ENCODE results near the gene CCDC18. TPM values are rescaled to one million over a fixed set of nuclear protein-coding genes. Genes with fewer than 3 reads are reported as not detected.
"Not testable (repeated sequence)": the region's sequence is repeated elsewhere in the genome, so short reads cannot be mapped to it uniquely, and the experiment has no call there.

The CCDC18 gene
- total RNA-seq, 2 experiments from 2014 or later = 5.4 to 7.0 TPM

- intact Hi-C loops (cut with DNase I, micrococcal nuclease) = no loop called here
- H3K27ac ChIP-seq (ENCODE audit: low read depth in 1 of 2, low read length in 2 of 2) = no peak overlapping the region
- ChIA-PET POLR2A (interaction anchor here (0.6 kb wide), 1 partner anchor 26 kb away, joined by 9 read pairs; no protein-coding TSS in a partner anchor), CTCF (no interaction called here)
- Mint-ChIP-seq H3K27ac (peak overlapping the region; percentile 74), H3K4me3 (no peak overlapping the region), H3K4me1 (ENCODE audit: low read depth) (peaks cover 16% of the 10 kb centered on the region), H3K27me3 (no peaks in the 10 kb centered on the region), H3K36me3 (ENCODE audit: low read depth) (peaks cover 82% of the 10 kb centered on the region), H3K9me3 (no peaks in the 10 kb centered on the region)
- ATAC-seq (ENCODE audit: poor library complexity) (no peak), DNase-seq (no peak)
- H3K36me3 ChIP-seq (ENCODE audit: insufficient read depth, low read length) = peaks cover 74% of the 10 kb centered on the region
- TF ChIP-seq CTCF (IDR thresholded peaks at IDR 0.05) = no peak
- H3K9me3 ChIP-seq (ENCODE audit: control insufficient read depth in 1 of 2, insufficient read depth in 1 of 2, low read length in 2 of 2) = no peaks in the 10 kb centered on the region
- H3K4me3 ChIP-seq (ENCODE audit: low read length) = no peak overlapping the region
- no peaks in the 10 kb centered on the region for H3K4me1 ChIP-seq (ENCODE audit: insufficient read depth, low read length)
- H3K27me3 ChIP-seq (ENCODE audit: control insufficient read depth in 1 of 2, insufficient read depth in 2 of 2, low read length in 2 of 2) = no peaks in the 10 kb centered on the region
These were observed 25.6 kb upstream of the CCDC18 start for GRCh38 chr1:93154898-93155297.

- ChIA-PET CTCF (no interaction called here), POLR2A (interaction anchor here (0.6 kb wide), 1 partner anchor 26 kb away, joined by 9 read pairs; no protein-coding TSS in a partner anchor)
- Mint-ChIP-seq H3K27ac (peak overlapping the region; percentile 74), H3K4me1 (ENCODE audit: low read depth) (peaks cover 16% of the 10 kb centered on the region), H3K9me3 (no peaks in the 10 kb centered on the region), H3K36me3 (ENCODE audit: low read depth) (peaks cover 82% of the 10 kb centered on the region), H3K4me3 (no peak overlapping the region), H3K27me3 (no peaks in the 10 kb centered on the region)
- intact Hi-C loops (cut with DNase I, micrococcal nuclease) = no loop called here
- no peak for DNase-seq
- Histone ChIP-seq H3K4me1 (ENCODE audit: insufficient read depth, low read length) (no peaks in the 10 kb centered on the region), H3K9me3 (ENCODE audit: control insufficient read depth in 1 of 2, insufficient read depth in 1 of 2, low read length in 2 of 2) (no peaks in the 10 kb centered on the region), H3K4me3 (ENCODE audit: low read length) (no peak overlapping the region), H3K36me3 (ENCODE audit: insufficient read depth, low read length) (peaks cover 74% of the 10 kb centered on the region), H3K27ac (ENCODE audit: low read depth in 1 of 2, low read length in 2 of 2) (no peak overlapping the region), H3K27me3 (ENCODE audit: control insufficient read depth in 1 of 2, insufficient read depth in 2 of 2, low read length in 2 of 2) (no peaks in the 10 kb centered on the region)
- ATAC-seq (ENCODE audit: poor library complexity) = no peak
- no peak for TF ChIP-seq CTCF (IDR thresholded peaks at IDR 0.05)
These were observed 25.2 kb upstream of the CCDC18 start for GRCh38 chr1:93155335-93155734.

GRCh38 chr1:93159337-93159736 lies 21.2 kb upstream of the CCDC18 start:
- intact Hi-C loops (cut with DNase I, micrococcal nuclease) = no loop called here
- ATAC-seq (ENCODE audit: poor library complexity) (no peak), DNase-seq (no peak)
- H3K27ac Mint-ChIP-seq = no peak overlapping the region
- H3K36me3 Mint-ChIP-seq (ENCODE audit: low read depth) = peaks cover 80% of the 10 kb centered on the region
- H3K9me3 Mint-ChIP-seq = no peaks in the 10 kb centered on the region
- CTCF ChIA-PET = interaction anchor here (0.8 kb wide), 1 partner anchor 23 kb away, joined by 3 read pairs; no protein-coding TSS in a partner anchor
- Histone ChIP-seq H3K4me1 (ENCODE audit: insufficient read depth, low read length) (no peaks in the 10 kb centered on the region), H3K9me3 (ENCODE audit: control insufficient read depth in 1 of 2, insufficient read depth in 1 of 2, low read length in 2 of 2) (no peaks in the 10 kb centered on the region), H3K36me3 (ENCODE audit: insufficient read depth, low read length) (peaks cover 47% of the 10 kb centered on the region), H3K4me3 (ENCODE audit: low read length) (no peak overlapping the region), H3K27me3 (ENCODE audit: control insufficient read depth in 1 of 2, insufficient read depth in 2 of 2, low read length in 2 of 2) (no peaks in the 10 kb centered on the region), H3K27ac (ENCODE audit: low read depth in 1 of 2, low read length in 2 of 2) (no peak overlapping the region)
- peaks cover 27% of the 10 kb centered on the region for H3K4me1 Mint-ChIP-seq (ENCODE audit: low read depth)
- POLR2A ChIA-PET = interaction anchor here (0.6 kb wide), 2 partner anchors 21 to 23 kb away, joined by 3 read pairs; no protein-coding TSS in a partner anchor
- H3K27me3 Mint-ChIP-seq = no peaks in the 10 kb centered on the region
- no peak for TF ChIP-seq CTCF (IDR thresholded peaks at IDR 0.05)
- no peak overlapping the region for H3K4me3 Mint-ChIP-seq

GRCh38 chr1:93163314-93163713 lies 17.2 kb upstream of the CCDC18 start:
- ATAC-seq (ENCODE audit: poor library complexity); H3K9me3 Mint-ChIP-seq; H3K9me3 ChIP-seq (ENCODE audit: control insufficient read depth in 1 of 2, insufficient read depth in 1 of 2, low read length in 2 of 2); H3K27ac Mint-ChIP-seq; POLR2A ChIA-PET; intact Hi-C loops (cut with DNase I, micrococcal nuclease); H3K27me3 Mint-ChIP-seq; H3K27ac ChIP-seq (ENCODE audit: low read depth in 1 of 2, low read length in 2 of 2); H3K4me3 Mint-ChIP-seq; CTCF ChIA-PET; H3K27me3 ChIP-seq (ENCODE audit: control insufficient read depth in 1 of 2, insufficient read depth in 2 of 2, low read length in 2 of 2); H3K4me3 ChIP-seq (ENCODE audit: low read length); H3K4me1 ChIP-seq (ENCODE audit: insufficient read depth, low read length); DNase-seq: not testable (repeated sequence)
- H3K36me3 Mint-ChIP-seq (ENCODE audit: low read depth) = peaks cover 82% of the 10 kb centered on the region
- peaks cover 18% of the 10 kb centered on the region for H3K36me3 ChIP-seq (ENCODE audit: insufficient read depth, low read length)
- H3K4me1 Mint-ChIP-seq (ENCODE audit: low read depth) = peaks cover 49% of the 10 kb centered on the region

Measured in CD4-positive, alpha-beta T cell (primary cell).